Stimulated activated CD8-positive, alpha-beta memory T cell treated with anti-CD3 and anti-CD28 coated beads, Interleukin-15, amount 100 ng/mL, for 48 hours (primary cell): ENCODE measurements around the gene UBE4A.
"Not testable (repeated sequence)": the region's sequence is repeated elsewhere in the genome, so short reads cannot be mapped to it uniquely, and the experiment has no call there.

Source experiments
- DNase-seq, 2 donors: peaks; one replicate each; pipeline ENCODE4 v3.0.0-alpha.2; 2020; ENCODE audit warnings: low read depth in 2 of 2

UBE4A gene

GRCh38 chr11:118401151-118401879, 41.9 kb downstream of the UBE4A start, which contains the start of gene ATP5MG:
TSS of gene ATP5MG (plus strand) at chr11:118401606. CDS start at chr11:118401666, 60 bp downstream.
- peak; percentile 81 to 85 for DNase-seq

DNA sequence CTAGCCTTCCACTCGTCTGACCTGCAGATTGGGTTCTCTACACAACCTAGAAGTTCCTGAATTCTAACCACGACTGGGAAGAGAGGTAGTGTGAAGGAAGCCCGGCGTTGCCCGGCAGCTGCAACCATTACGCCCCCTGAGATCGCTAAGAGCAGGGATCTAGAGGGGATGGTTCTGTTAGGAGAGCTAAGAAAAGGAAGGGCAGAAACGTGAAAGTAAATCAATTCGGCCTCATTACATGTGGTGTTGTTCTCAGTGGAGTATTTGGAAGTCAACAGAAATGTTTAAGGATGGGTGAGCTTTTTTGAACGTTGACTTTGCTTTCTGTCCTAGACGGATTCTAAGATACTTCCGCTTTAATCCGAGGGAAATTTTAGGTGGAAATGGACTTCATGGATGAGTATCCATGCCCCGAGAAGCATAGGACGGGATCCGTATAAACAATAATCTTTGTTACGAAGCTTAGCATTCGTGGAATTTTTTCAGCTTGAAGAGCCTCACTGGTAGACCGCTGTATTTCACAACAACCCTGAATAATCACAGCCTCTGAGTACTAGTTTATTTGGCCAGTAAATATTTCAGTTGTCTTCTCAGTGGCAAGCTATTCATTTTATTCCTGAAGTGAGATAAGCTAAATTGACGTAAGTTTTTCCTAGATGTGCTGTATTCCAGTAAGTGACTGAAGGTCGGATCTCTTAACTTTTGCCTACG, 42.6 kb downstream of the UBE4A start:
- DNase-seq: no peak

DNA sequence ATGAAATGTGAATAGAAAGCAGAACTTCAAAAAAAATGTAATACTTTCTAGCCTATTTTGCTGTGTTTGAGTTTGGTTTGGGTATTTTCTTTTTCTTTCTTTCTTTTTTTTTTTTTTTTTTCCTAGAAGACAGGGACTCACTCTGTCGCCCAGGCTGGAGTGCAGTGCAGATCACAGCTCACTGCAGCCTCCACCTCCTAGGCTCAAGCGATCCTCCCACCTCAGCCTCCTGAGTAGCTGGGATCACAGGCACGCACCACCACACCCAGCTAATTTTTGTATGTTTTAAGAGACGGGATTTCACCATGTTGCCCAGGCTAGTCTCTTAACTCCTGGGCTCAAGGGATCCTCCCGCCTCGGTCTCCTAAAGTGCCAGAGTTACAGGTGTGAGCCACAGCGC, 43.2 kb downstream of the UBE4A start:
- DNase-seq: not testable (repeated sequence)

DNA sequence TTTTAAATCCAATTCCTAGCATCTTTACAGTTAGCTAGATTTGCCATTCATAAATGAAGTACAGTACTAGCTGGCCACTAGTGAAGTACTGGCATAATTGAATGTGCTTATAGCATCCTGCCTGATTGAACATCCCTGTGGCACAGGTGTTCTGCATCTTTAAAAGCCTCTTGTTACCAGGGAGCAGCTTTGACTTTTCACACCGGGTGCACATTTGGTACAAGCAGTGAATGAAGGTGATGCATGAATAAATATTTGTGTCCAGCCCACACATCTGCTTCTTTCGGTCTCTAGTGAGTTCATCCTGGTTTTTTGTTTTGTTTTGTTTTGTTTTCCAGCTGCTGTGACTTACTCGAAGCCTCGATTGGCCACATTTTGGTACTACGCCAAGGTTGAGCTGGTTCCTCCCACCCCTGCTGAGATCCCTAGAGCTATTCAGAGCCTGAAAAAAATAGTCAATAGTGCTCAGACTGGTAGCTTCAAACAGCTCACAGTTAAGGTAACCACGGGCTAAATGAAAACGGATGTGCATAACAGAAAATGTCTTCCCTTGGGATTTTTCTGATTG, 47.3 kb downstream of the UBE4A start:
- DNase-seq: no peak

- no peak for DNase-seq
These were observed 50.8 kb downstream of the UBE4A start for GRCh38 chr11:118410055-118410745.

- no peak for DNase-seq
These were observed 52.1 kb downstream of the UBE4A start for GRCh38 chr11:118411530-118411929.

- DNase-seq: no peak
These were observed 53.5 kb downstream of the UBE4A start for GRCh38 chr11:118412921-118413320.

- DNase-seq: no peak
These were observed 55.8 kb downstream of the UBE4A start for GRCh38 chr11:118415062-118415738.

GRCh38 chr11:118415739-118416068, 56.3 kb downstream of the UBE4A start:
- no peak for DNase-seq

- DNase-seq: not testable (repeated sequence)
These were observed 57.5 kb downstream of the UBE4A start for GRCh38 chr11:118416900-118417299.

- no peak for DNase-seq
These were observed 58.4 kb downstream of the UBE4A start for GRCh38 chr11:118417801-118418200.

GRCh38 chr11:118418766-118419165, 59.4 kb downstream of the UBE4A start:
- DNase-seq: no peak

DNA sequence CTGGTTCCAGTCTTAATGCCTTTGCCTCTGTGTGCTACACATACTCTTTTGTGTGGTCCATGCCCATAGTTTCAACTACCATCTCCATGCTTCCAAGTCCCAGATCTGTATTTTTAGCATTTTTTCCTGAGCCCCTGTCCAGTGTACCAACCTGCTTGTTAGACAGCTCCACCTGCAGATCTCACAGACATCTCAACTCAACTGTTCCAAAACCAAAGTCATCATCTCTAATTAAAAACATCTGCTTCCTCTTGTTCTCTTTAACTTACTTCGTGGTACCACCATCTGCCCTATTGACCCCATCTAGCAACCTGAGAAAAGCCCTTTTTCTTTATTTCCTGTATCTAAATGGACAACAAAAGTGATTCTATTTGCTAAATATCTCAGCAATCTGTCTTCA, 68.3 kb downstream of the UBE4A start:
- no peak for DNase-seq

GRCh38 chr11:118430956-118431355, 71.6 kb downstream of the UBE4A start:
- no peak for DNase-seq

- no peak for DNase-seq
These were observed 74.7 kb downstream of the UBE4A start for GRCh38 chr11:118434123-118434552.

- DNase-seq: no peak
These were observed 75.3 kb downstream of the UBE4A start for GRCh38 chr11:118434553-118435289.

DNA sequence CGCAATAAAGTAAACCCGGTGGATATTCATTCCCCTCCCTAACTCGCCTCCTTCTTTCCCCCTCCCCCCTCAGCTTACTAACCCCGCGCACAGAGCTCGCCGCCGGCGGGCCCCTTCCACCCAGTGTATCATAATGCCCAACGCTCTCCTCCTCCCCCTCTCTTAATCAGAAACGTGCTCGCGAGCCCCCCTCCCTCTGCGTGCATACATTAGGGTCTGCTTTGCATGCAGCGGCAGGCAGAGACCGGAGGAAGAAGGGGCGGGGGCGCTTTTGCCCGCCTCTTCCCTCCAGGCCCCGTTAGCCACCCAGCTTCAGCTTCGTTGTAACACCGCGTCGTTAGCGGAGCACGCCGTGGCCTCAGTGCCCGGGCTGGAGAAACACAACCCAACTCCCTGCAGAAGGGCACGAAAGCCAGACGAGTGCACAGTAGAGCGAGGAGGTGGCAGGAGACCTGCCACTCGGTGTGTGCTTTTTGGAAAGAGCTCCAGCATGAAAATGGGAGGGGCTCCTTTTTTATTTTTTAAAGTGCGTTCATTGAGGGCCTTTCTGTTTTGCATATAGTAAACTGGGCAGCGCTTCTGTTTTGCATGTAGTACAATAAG, 76.0 kb downstream of the UBE4A start:
- peak; percentile 49 to 59 for DNase-seq

GRCh38 chr11:118435893-118436624, 76.7 kb downstream of the UBE4A start, which contains the start of gene KMT2A:
TSS of gene KMT2A (plus strand) at chr11:118436492. CDS start at chr11:118436513, 21 bp downstream.
- DNase-seq: peak; percentile 91

- no peak for DNase-seq
These were observed 77.3 kb downstream of the UBE4A start for GRCh38 chr11:118436639-118437207.
